ENCODE measurements around the gene HS1BP3.
A peak's percentile ranks its signal among the peaks of the same experiment; 100 is the strongest.

HS1BP3 gene

GRCh38 chr2:20650877-20651730 is at the start of gene HS1BP3:
TSS of gene HS1BP3 (minus strand) at chr2:20651098. CDS start at chr2:20651063, 35 bp downstream.
- DNase-seq (ENCODE audit: low read depth in 3 of 3) = peak; percentile 73 to 81 (median 79)

GRCh38 chr2:20698916-20699613 is 48.2 kb upstream of the HS1BP3 start:
- DNase-seq (ENCODE audit: low read depth in 3 of 3) = no peak

- no peak for DNase-seq (ENCODE audit: low read depth in 3 of 3)
Observed at GRCh38 chr2:20697322-20697934, 46.5 kb upstream of the HS1BP3 start.

GRCh38 chr2:20696366-20696765 is 45.5 kb upstream of the HS1BP3 start:
- no peak for DNase-seq (ENCODE audit: low read depth in 3 of 3)

- DNase-seq (ENCODE audit: low read depth in 3 of 3) = no peak
Observed at GRCh38 chr2:20693317-20693716, 42.4 kb upstream of the HS1BP3 start.

- no peak for DNase-seq (ENCODE audit: low read depth in 3 of 3)
Observed at GRCh38 chr2:20692081-20692480, 41.2 kb upstream of the HS1BP3 start.

- DNase-seq (ENCODE audit: low read depth in 3 of 3) = no peak
Observed at GRCh38 chr2:20691076-20691734, 40.3 kb upstream of the HS1BP3 start.

GRCh38 chr2:20689428-20690264 is 38.7 kb upstream of the HS1BP3 start:
- DNase-seq (ENCODE audit: low read depth in 3 of 3) = no peak

- no peak for DNase-seq (ENCODE audit: low read depth in 3 of 3)
Observed at GRCh38 chr2:20687260-20687832, 36.4 kb upstream of the HS1BP3 start.

- no peak for DNase-seq (ENCODE audit: low read depth in 3 of 3)
Observed at GRCh38 chr2:20684581-20685063, 33.7 kb upstream of the HS1BP3 start.

- no peak for DNase-seq (ENCODE audit: low read depth in 3 of 3)
Observed at GRCh38 chr2:20682167-20682920, 31.4 kb upstream of the HS1BP3 start.

GRCh38 chr2:20680744-20681375 is 30.0 kb upstream of the HS1BP3 start:
- DNase-seq (ENCODE audit: low read depth in 3 of 3) = no peak

GRCh38 chr2:20678780-20679179 is 27.9 kb upstream of the HS1BP3 start:
- no peak for DNase-seq (ENCODE audit: low read depth in 3 of 3)

- DNase-seq (ENCODE audit: low read depth in 3 of 3) = no peak
Observed at GRCh38 chr2:20678086-20678395, 27.1 kb upstream of the HS1BP3 start.

GRCh38 chr2:20677301-20678085 is 26.6 kb upstream of the HS1BP3 start:
- DNase-seq (ENCODE audit: low read depth in 3 of 3) = no peak

- DNase-seq (ENCODE audit: low read depth in 3 of 3) = no peak
Observed at GRCh38 chr2:20676353-20677215, 25.7 kb upstream of the HS1BP3 start.

GRCh38 chr2:20675701-20676352 is 24.9 kb upstream of the HS1BP3 start:
- DNase-seq (ENCODE audit: low read depth in 3 of 3) = no peak

Data from stimulated activated CD4-positive, alpha-beta T cell treated with anti-CD3 and anti-CD28 coated beads, TNF-alpha, amount 100 ng/mL, for 48 hours (primary cell).